Osteoblast (primary cell): ENCODE results near the gene OR6B3. TPM values are rescaled to one million over a fixed set of nuclear protein-coding genes. Genes with fewer than 3 reads are reported as not detected.

Experiments used
- DNase-seq: peaks from one replicate; pipeline ENCODE4 v3.0.0; 2011; ENCODE audit warnings: low spot score, mixed read lengths; ENCODE audit not compliant: insufficient read length; ENCODE audit errors: missing footprints
- H2AFZ ChIP-seq: 2 replicates; pipeline ENCODE4 v1.6.0; 2011; ENCODE audit warnings: mild to moderate bottlenecking, low read length
- H3K27ac ChIP-seq: 2 replicates; pipeline ENCODE4 v1.5.1; 2011; ENCODE audit warnings: mild to moderate bottlenecking, low read depth, low read length, moderate library complexity
- H3K27me3 ChIP-seq: 2 replicates; pipeline ENCODE4 v1.6.0; 2012; ENCODE audit warnings: mild to moderate bottlenecking, control low read depth, inconsistent platforms, low read length, moderate library complexity; ENCODE audit not compliant: insufficient read depth
- H3K36me3 ChIP-seq: 2 replicates; pipeline ENCODE4 v1.5.1; 2011; ENCODE audit warnings: mild to moderate bottlenecking, low read length, control low read depth, moderate library complexity; ENCODE audit not compliant: insufficient read depth
- H3K4me1 ChIP-seq: 2 replicates; pipeline ENCODE4 v1.5.1; 2011; ENCODE audit warnings: mild to moderate bottlenecking, low read length, control low read depth, moderate library complexity; ENCODE audit not compliant: insufficient read depth
- H3K4me2 ChIP-seq: 2 replicates; pipeline ENCODE4 v1.6.0; 2011; ENCODE audit warnings: mild to moderate bottlenecking, low read length; ENCODE audit not compliant: insufficient read depth
- H3K4me3 ChIP-seq: fragments of 200-600 bp; sonication (generic); 3 replicates; pipeline ENCODE4 v1.5.1; 2012; ENCODE audit warnings: mild to moderate bottlenecking, low read length, inconsistent platforms; ENCODE audit not compliant: insufficient read depth
- H3K79me2 ChIP-seq: 2 replicates; pipeline ENCODE4 v1.6.0; 2012; ENCODE audit warnings: mild to moderate bottlenecking, low read length, control low read depth, inconsistent platforms; ENCODE audit not compliant: insufficient read depth
- H3K9me3 ChIP-seq: 2 replicates; pipeline ENCODE4 v1.5.1; 2011; ENCODE audit warnings: low read depth, low read length, control low read depth
- H4K20me1 ChIP-seq: 2 replicates; pipeline ENCODE4 v1.6.0; 2012; ENCODE audit warnings: mild to moderate bottlenecking, low read length, control low read depth; ENCODE audit not compliant: insufficient read depth
- CTCF ChIP-seq: IDR thresholded peaks from 2 replicates; pipeline ENCODE4 v1.5.1; 2011; ENCODE audit warnings: mild to moderate bottlenecking, low read depth, low read length, moderate library complexity; ENCODE audit errors: extremely low read depth
- total RNA-seq: library from RNA; depleted of rRNA; stranded (reverse); fragments of >200 nt; gene quantifications from 2 replicates; pipeline ENCODE4 v1.2.3, GENCODE V29; 2012

The OR6B3 gene
- total RNA-seq, 1 donor, result not detected

- no peak for DNase-seq
- Histone ChIP-seq H2AFZ (no peak overlapping the region), H3K27ac (no peak overlapping the region), H3K4me2 (no peak overlapping the region), H3K36me3 (no peaks in the 10 kb centered on the region), H3K9me3 (no peaks in the 10 kb centered on the region), H3K27me3 (peaks cover 12% of the 10 kb centered on the region), H3K4me1 (no peaks in the 10 kb centered on the region), H4K20me1 (no peaks in the 10 kb centered on the region), H3K4me3 (no peak overlapping the region), H3K79me2 (no peaks in the 10 kb centered on the region)
- no peak for TF ChIP-seq CTCF
Measured at GRCh38 chr2:240042740-240043139, 10.6 kb downstream of the OR6B3 start.

GRCh38 chr2:240041363-240041762 is 12.0 kb downstream of the OR6B3 start:
- Histone ChIP-seq H2AFZ (no peak overlapping the region), H3K27me3 (peaks cover 7% of the 10 kb centered on the region), H4K20me1 (no peaks in the 10 kb centered on the region), H3K36me3 (no peaks in the 10 kb centered on the region), H3K79me2 (no peaks in the 10 kb centered on the region), H3K4me2 (no peak overlapping the region), H3K4me1 (no peaks in the 10 kb centered on the region), H3K27ac (no peak overlapping the region), H3K4me3 (no peak overlapping the region), H3K9me3 (no peaks in the 10 kb centered on the region)
- no peak for TF ChIP-seq CTCF
- DNase-seq, result no peak

GRCh38 chr2:240037358-240037757 is 16.0 kb downstream of the OR6B3 start:
- Histone ChIP-seq H3K79me2 (no peaks in the 10 kb centered on the region), H3K4me1 (no peaks in the 10 kb centered on the region), H3K27me3 (peaks cover 13% of the 10 kb centered on the region), H3K9me3 (no peaks in the 10 kb centered on the region), H3K36me3 (no peaks in the 10 kb centered on the region), H2AFZ (no peak overlapping the region), H3K4me2 (no peak overlapping the region), H4K20me1 (no peaks in the 10 kb centered on the region), H3K27ac (no peak overlapping the region), H3K4me3 (no peak overlapping the region)
- DNase-seq, result no peak
- TF ChIP-seq CTCF, result no peak

GRCh38 chr2:240033330-240033678 is 20.0 kb downstream of the OR6B3 start:
- no peak for TF ChIP-seq CTCF
- Histone ChIP-seq H3K9me3 (no peaks in the 10 kb centered on the region), H3K27ac (no peak overlapping the region), H3K79me2 (no peaks in the 10 kb centered on the region), H3K4me1 (no peaks in the 10 kb centered on the region), H4K20me1 (no peaks in the 10 kb centered on the region), H3K36me3 (no peaks in the 10 kb centered on the region), H3K4me2 (no peak overlapping the region), H3K4me3 (no peak overlapping the region), H2AFZ (no peak overlapping the region), H3K27me3 (peaks cover 13% of the 10 kb centered on the region)
- DNase-seq, result no peak
